Measurements from ENCODE around the gene ANKS1B.
"Not testable (repeated sequence)": the region's sequence is repeated elsewhere in the genome, so short reads cannot be mapped to it uniquely, and the experiment has no call there.

The ANKS1B gene

GRCh38 chr12:98847242-98847641, 1137.5 kb downstream of the ANKS1B start:
- ChIA-PET CTCF (interaction anchor here (1.1 to 1.7 kb wide), 2 partner anchors 10 to 24 kb away, joined by 4 to 5 read pairs; no protein-coding TSS in a partner anchor), POLR2A (no interaction called here)
- TF ChIP-seq CTCF (IDR thresholded peaks at IDR 0.05; ENCODE audit: control extremely low read depth, extremely low read depth, low read depth, missing control alignments): no peak
- DNase-seq (ENCODE audit: extremely low spot score): no peak

GRCh38 chr12:98845957-98846356, 1138.8 kb downstream of the ANKS1B start:
- ChIA-PET POLR2A (no interaction called here), CTCF (interaction anchor here (1.1 to 1.7 kb wide), 2 partner anchors 11 to 23 kb away, joined by 4 to 5 read pairs; no protein-coding TSS in a partner anchor)
- no peak for DNase-seq (ENCODE audit: extremely low spot score)
- no peak for TF ChIP-seq CTCF (IDR thresholded peaks at IDR 0.05; ENCODE audit: control extremely low read depth, extremely low read depth, low read depth, missing control alignments)

- TF ChIP-seq CTCF (IDR thresholded peaks at IDR 0.05; ENCODE audit: control extremely low read depth, extremely low read depth, low read depth, missing control alignments): no peak
- POLR2A ChIA-PET: no interaction called here
- CTCF ChIA-PET: interaction anchor here (1.3 to 2.2 kb wide), 2 partner anchors 17 to 158 kb away, joined by 3 to 7 read pairs; no protein-coding TSS in a partner anchor
- no peak for DNase-seq (ENCODE audit: extremely low spot score)
These were observed 1144.4 kb downstream of the ANKS1B start for GRCh38 chr12:98840325-98840724.

- POLR2A ChIA-PET: no interaction called here
- no peak for DNase-seq (ENCODE audit: extremely low spot score)
- TF ChIP-seq CTCF (IDR thresholded peaks at IDR 0.05; ENCODE audit: control extremely low read depth, extremely low read depth, low read depth, missing control alignments): no peak
- CTCF ChIA-PET: interaction anchor here (1.1 kb wide), 1 partner anchor 20 kb away, joined by 5 read pairs; no protein-coding TSS in a partner anchor
These were observed 1146.5 kb downstream of the ANKS1B start for GRCh38 chr12:98838231-98838647.

- DNase-seq (ENCODE audit: extremely low spot score); POLR2A ChIA-PET; CTCF ChIA-PET: not testable (repeated sequence)
These were observed 1147.5 kb downstream of the ANKS1B start for GRCh38 chr12:98837134-98837752.

GRCh38 chr12:98830657-98831056, 1154.1 kb downstream of the ANKS1B start:
- POLR2A ChIA-PET: no interaction called here

More at GRCh38 chr12:98830657-98831056, 1154.1 kb downstream of the ANKS1B start:
- no peak for DNase-seq (ENCODE audit: extremely low spot score)
- CTCF ChIA-PET: no interaction called here
- TF ChIP-seq CTCF (IDR thresholded peaks at IDR 0.05; ENCODE audit: control extremely low read depth, extremely low read depth, low read depth, missing control alignments): no peak

All from GM10248 (cell line).